ENCODE measurements around the gene GALNS.
A peak's percentile ranks its signal among the peaks of the same experiment; 100 is the strongest.

Gene GALNS

DNA sequence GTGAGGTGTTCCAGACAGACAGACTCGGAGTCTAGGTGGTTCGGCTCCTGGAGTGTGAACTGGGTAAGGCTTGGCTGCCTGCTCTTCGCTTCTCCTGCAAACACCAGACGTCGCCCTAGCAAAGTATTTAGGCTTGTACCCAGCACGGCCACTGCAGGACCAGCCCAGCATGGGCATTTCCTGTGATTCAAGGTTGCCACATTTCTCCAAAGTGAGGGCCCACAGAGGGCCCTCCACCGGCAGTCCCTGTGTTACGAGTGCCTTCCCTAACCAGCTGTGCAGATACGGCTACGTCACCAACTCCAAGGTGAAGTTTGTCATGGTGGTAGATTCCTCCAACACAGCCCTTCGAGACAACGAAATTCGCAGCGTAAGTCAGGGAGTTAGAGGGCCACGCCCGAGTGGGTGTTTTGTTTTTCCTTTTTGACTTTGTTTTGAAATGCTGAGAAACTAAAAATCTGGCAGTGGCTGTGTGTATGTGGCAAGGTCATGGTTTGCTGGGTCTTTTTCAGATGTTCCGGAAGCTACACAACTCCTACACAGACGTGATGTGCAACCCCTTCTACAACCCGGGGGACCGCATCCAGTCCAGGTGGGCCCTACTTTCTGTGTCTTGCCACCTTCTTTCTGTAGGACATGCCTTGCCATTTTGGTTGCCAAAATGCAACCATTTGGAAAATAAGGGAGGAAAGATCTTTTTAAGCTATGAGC lies 2.8 kb upstream of the GALNS start:
- no peak overlapping the region for H3K4me3 ChIP-seq (ENCODE audit: low read depth, low read length)

DNA sequence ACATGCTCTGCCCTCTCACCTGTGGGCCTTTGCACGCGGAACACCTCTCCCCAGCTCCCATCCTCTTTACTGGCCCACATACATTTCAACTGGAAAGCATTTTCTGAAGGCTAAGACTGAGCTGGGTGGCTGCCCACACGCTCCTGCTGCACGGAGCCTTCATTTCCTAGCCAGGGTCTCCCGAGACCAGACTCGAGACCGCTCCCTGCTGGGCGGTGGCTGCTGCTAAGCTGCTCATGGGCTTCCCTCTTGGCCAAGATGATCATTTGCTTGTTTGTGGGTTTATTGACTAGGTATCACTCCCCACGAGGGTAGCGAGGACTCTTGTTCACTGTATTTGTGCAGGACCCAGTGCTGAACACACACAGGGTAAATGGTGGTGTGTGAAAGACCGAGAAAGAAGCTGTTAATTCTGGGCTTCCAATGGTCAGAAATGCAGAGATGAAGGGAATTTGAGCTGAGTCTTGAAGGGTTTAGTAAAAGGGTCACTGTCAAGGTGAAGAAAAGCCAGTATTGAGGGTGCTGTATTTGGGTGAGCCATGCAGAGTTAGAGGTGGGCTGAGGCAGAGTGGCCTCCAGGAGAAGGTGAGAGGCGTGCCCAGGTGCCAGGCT lies 1.1 kb upstream of the GALNS start:
- peak overlapping the region; percentile 96 for H3K4me3 ChIP-seq (ENCODE audit: low read depth, low read length)

DNA sequence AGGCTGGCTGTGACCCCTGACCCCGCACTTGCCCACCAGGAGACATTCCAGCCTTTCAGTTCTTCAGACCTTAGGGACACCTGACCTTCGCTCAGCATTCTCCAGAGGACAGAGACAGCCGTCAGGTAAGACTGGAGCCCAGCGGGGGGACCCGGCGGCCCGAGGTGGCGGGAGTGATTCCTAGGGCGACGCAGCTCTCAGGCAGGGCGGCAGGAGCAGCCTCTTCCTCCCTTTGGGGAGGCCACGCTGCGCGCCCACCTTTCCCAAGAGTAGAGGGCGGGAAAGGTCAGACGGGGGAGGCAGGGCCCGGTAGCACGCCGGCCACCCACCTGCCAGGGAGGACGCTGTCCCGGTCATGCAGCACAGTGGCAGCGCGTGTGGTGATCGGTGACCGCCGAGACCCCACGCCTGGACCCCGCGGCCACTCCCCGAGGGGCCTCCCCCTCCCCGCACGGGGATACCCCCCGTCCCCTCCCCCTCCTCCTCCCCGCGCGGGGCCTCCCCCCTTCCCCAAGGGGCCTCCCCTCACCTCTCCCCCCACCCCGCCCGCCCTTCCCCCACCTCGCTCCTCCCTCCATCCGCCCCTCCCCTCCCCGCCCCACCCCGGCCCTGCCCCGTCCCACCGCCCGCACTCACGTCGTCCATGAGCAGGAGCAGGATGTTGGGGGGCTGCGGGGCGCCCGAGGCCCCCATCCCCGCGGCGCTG lies 472 bp downstream of the GALNS start:
- H3K4me3 ChIP-seq (ENCODE audit: low read depth, low read length), result peak overlapping the region; percentile 96

DNA sequence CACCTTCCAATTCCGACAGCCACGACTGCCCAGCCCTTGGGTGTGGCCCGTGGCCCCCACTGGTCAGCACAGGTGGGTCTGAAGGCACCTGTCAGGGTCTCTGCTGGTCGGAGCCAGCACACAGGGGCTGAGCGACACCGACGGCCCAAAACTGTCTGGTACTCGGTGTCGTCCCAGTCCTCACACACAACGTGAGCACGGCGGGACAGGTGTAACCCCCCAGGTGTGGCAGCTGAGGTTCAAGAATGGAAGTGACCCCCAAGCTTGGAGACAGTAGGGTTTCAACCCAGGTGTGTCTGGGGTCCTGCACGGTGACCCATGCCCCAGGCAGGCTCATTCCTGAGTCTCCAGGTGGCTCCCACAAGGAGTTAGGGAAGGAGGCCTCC lies 1.0 kb downstream of the GALNS start:
- peak overlapping the region; percentile 67 for H3K4me3 ChIP-seq (ENCODE audit: low read depth, low read length)

DNA sequence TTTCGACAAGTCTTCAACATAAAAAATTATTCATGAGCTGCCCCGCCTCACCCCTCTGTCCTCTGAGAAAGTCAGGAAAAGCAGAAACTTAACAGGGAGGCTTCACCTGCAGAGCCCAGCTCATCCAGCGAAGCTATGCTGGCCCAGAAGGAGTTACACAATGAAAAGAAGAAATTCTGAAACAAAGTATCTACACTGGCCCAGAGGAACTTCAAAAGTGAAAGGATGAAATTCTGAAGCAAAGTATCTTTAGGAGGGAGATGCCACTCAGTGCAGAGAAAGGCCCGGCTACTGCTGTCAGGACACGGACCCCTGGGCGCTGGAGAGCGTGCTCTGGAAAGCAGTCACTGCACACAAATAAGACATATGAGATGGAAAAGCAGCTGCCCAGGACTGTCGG lies 1.6 kb downstream of the GALNS start:
- H3K4me3 ChIP-seq (ENCODE audit: low read depth, low read length), result no peak overlapping the region

DNA sequence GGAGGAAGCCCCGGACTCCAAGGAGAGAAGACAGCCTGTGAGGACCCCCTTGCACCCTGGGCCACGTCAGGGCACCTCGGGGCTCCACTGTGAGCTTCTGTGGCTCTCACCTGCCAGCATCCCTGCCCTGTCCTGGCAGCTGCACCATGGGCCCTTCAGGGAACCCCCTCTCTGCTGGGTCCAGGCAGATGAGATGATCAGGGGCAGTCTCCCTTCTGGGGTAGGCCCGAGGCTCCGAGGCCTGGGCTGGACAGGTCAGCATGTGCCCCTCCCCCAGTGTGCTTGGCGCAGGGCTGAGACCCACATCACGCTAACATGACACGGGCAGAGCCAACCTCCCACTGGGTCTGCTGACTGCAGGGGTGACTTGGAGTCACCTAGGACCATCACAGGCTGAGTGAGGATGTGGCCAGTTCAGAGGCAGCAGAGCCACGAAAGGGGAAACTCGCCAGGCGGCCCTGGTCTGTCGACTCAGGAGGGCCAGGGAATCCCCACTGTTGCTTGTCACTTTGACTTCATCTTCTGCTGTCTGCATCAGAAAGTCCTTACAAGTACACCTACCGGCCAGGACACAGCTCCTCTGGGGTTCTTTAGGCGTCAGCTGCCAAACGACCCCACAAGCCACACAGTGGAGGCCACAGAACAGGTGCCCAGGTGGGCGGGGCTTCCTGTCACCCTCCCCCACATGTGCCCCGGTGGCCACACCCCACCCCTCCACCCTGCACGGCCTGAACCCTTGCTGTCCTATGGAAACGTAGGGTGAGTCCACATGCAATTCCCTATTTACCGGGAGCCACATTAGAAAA lies 2.2 kb downstream of the GALNS start:
- no peak overlapping the region for H3K4me3 ChIP-seq (ENCODE audit: low read depth, low read length)

DNA sequence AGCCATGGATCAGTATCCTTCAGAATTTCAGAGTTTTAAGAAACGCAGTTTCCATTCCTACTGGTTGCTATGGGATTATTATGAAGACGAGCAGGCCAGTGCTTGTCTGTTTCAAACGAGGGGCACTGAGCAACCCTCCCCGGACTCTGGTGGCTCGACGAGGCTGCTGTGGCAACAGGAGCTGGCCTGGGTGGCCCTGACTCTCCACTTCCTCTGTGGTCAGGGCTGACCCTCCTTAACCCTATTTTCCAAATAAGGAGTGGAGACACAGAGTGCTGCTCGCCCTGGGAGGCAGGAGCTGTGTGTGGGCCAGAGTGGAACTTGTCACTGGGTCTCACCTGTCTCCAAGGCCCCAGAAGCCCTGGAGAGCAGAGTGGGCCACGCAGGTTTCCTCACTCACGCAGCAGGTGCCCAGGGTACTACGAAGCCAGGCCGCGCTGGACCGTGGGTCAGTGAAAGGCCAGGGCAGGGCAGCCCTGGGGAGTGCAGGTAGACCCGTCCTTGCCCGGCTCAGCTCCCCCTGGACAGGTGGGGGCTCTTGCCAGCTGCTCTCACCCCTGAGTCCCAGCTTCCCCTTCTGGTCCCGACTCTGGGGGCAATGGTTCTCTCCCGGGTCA lies 3.3 kb downstream of the GALNS start:
- H3K4me3 ChIP-seq (ENCODE audit: low read depth, low read length), result no peak overlapping the region

DNA sequence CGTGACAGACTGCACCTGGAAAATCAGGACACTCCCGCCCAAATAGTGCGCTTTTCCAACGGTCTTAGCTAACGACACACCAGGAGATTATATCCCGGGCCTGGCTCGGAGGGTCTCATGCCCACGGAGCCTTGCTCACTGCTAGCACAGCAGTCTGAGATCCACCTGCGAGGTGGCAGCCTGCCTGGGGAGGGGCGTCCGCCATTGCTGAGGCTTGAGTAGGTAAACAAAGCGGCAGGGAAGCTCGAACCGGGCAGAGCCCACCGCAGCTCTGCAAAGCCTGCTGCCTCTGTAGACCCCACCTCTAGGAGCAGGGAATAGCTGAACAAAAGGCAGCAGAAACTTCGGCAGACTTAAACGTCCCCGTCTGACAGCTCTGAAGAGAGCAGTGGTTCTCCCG lies 5.1 kb downstream of the GALNS start:
- no peak overlapping the region for H3K4me3 ChIP-seq (ENCODE audit: low read depth, low read length)

DNA sequence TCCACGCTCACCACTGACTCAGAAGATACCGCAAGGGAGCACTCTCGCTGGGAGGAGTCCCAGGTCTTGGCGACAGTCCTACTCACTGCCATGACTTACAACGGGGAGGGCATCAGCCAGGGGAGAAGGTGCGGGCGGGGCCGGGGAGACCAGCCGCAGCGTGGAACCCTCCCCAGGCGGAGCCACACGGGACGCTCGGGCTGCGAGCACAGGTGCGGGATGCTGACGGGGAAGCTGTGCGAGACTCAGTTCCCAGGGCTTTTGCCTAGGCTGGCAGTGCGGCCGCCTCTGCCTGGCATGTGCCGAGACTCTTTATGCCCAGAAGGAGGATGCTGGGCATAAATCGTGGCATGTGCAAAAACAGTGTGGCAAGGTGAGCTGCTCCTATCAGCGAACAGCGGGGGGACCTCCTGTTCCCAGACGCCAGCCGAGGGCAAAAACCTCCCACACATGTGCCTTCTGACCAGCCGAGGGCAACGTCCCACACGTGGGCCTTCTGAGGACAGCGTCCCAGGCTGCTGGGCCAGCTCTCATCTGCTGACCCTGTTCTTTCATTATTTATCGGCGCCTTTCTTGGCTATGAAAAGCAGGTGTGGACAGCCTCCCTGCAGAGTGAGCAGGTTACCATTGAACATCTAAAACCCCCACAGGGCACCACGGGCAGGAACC lies 6.1 kb downstream of the GALNS start:
- H3K4me3 ChIP-seq (ENCODE audit: low read depth, low read length), result no peak overlapping the region

DNA sequence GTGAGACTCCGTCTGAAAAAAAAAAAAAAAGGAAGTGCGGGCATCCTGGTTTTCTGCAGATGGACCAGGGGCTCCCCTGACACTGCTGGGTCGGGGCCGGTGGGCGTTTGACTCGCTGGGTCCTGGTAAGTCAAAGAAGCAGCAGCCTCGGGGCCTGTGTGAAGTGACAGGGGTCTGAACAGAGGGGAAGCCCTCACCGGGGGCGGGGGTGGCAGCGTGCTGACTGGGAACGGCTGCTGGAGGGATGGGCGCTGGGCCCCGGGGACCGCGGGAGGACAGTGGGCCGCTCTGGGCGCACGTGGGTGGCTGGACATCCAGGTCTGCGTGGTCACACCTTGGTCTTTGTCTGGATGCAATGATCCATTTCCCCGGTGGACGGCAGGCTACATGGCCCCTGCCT lies 8.2 kb downstream of the GALNS start:
- no peak overlapping the region for H3K4me3 ChIP-seq (ENCODE audit: low read depth, low read length)

DNA sequence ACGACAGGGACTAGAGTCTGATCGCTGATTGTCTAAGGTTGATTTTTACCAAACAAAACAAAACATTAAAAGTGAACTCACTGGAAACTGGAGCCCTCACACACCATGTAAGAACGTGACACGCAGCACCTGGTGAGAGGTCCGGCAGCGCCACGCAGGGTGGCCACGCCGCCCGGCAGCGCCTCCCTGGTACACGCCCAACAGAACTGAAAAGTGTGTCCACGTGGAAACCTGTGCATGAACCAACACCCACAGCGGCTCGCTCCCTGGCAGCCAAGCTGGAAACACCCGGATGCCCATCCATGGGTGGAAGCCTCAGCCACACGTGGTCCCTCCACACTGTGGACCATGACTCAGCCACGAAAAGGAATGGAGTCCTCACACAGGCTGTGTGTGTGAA lies 9.1 kb downstream of the GALNS start:
- no peak overlapping the region for H3K4me3 ChIP-seq (ENCODE audit: low read depth, low read length)

DNA sequence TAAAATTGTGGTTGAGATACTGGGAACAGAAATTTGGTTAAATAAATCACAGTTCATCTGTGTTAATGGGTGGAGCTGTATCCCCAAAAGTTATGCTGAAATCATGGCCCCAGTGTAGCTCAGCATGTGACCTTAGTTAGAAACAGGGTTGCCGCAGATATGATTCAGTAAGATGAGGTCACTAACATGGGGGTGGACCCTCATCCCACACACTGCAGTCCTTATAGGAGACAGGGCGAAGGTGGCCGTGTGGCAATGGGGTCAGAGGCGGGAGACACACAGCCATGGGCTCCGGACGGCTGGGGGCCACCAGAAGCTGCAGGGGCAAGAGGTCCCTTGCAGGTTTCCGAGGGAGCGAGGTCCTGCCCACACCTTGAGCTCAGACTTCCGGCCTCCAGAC lies 10.7 kb downstream of the GALNS start:
- no peak overlapping the region for H3K4me3 ChIP-seq (ENCODE audit: low read depth, low read length)

DNA sequence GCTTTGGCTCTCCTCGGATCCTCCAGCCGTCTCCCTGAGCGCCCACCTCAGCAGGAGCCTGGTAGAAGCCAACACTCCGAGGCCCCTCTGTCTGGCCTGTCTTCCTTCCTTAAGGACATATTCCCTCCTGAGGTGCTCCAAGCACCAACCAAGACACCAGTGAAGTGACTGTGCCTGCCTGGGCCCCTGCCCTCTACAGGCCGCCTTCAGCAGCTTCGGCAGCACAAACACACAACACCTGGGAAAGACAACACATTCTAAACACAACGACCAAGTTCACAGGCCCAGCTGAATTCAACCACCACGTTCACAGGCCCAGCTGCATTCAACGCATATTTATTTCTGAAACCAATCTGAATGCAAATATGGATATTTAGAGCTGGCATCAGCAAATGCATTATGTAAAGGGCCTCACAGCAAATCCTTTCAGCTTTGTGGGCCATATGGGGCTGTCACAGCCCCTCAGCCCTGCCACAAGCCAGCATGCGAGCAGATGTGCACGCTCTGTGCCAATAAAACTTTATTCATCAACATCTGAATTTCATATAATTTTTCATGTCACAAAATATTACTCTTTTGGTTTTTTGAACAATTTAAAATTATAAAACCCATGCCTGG lies 12.2 kb downstream of the GALNS start:
- H3K4me3 ChIP-seq (ENCODE audit: low read depth, low read length), result no peak overlapping the region

DNA sequence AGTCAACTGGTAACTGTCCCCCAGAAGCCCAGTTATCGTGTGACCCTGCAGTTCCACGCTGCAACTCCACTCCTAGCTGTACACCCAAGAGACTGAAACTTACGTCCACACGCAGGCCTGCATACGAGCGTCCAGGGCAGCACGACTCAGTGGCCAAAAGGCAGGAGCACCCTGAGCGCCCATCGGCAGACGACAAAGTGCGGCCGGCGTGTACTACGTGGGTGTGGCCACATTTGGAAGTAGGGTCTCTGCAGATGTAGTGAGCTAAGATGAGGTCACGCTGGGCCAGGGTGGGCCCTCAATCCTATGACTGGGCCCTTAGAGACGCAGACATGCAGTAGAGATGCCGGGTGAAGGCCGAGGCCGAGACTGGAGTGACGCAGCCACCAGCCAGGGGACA lies 13.5 kb downstream of the GALNS start:
- H3K4me3 ChIP-seq (ENCODE audit: low read depth, low read length), result no peak overlapping the region

DNA sequence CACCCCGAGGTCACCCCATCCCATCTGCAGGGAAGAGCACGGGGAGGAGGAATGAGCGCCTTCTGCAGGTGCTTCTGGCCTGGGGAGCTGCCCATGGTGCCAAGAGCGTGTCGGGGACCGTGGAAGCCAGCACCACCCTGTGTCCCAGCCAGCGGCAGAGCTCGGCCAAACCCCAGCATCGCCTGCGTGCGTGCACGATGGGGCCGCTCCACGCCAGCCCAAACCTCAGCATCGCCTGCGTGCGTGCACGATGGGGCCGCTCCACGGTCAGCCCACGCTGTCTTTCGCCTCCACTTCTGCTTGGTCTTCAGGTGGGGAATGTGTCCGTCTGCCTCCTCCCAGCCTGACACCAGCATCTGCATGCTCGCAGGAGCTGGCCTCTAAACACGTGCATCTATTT lies 13.9 kb downstream of the GALNS start:
- no peak overlapping the region for H3K4me3 ChIP-seq (ENCODE audit: low read depth, low read length)

DNA sequence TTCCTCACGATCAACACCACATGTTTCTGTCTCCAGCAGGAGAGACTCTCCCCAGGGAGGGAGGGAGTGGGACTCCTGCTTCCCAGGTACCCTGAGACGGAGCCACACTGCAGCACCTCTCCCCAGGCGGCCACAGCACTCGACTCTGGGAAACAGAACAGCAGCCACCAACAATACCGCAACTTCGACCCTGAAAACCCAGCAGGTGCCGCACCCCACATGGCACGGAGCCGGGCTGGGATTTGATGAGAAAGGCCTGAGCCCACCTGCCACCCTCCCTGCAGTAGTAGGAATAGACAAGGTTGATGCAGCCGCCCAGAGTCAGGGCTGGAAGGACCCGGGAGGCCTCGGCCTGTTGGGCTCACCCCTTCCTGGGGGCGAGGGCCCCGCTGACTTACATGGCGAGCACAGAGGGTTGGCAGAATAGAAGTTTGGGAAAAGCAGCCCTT lies 14.4 kb downstream of the GALNS start:
- H3K4me3 ChIP-seq (ENCODE audit: low read depth, low read length), result no peak overlapping the region

DNA sequence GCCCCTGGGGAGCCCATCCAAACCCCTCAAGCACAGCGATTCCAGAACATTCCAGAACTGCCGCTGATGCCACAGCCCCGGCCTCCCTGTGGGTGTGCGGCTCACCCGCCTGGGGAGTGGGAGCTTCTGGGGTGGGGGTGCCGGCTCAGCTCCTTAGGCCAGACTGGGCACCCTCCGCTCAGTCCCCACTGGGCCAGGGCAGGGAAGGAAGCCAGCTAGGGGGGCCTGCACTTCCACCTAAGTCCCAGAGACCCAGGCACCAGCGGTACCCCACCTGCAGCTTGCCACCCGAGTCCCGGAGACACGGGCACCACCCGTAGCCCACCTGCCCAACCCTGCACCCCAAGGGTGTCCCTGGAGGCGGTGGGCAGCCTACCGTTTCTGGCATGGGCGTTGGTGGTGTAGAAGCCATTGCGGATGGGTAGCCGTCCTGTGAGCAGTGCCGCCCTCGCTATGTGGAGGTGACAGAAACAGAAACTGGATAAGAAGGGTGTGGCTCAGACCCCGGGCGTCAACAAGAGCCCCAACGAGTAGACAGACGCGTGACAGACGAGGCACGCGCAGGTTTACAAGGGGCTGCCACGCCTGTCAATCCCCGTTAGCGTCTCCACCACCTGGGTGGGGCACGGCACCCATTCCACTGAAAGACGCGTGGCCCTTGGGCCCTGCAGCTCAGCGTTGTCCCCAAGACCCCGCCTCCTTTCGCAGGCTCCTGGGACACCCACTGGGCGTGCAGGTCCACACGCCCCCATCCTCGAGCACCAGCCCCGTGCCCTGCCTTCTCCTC lies 15.0 kb downstream of the GALNS start:
- no peak overlapping the region for H3K4me3 ChIP-seq (ENCODE audit: low read depth, low read length)

DNA sequence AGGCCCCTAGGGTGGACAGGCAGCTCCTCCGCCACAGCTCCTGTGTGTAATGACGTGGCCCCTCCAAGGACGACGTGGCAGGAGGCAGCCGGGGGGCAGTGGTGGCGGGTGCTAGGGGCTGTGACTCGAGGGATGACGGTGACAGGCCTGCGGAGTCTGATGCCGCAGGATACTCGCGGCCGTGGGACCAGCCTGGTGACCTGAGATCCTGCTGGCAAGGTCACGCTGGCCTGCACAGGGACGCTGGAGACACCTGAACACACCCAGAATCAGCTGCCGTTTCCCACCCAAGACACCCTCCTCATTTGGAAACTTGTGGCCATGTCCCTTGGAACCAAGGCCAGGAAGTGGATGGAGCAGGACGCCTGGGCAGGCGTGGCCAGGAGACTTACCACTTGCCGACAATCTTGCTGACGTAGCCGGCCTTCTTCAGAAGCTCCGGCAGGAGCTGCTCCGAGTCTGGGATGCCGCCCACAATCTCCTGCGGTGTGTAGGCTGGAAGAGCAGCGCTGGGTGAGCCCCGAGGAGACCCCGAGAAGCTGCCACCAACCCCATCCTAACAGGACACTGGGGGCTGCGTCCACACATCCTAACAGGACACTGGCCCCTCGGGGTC lies 16.0 kb downstream of the GALNS start:
- no peak overlapping the region for H3K4me3 ChIP-seq (ENCODE audit: low read depth, low read length)
